Hippocampal formation (tissue), 2 donors: ENCODE data around the gene ZC3H18.

ENCODE experiments used
- DNase-seq, 2 donors: peaks; one replicate each; lab custom pipeline; 2025; lab: John Stamatoyannopoulos, UW

The ZC3H18 gene

DNA sequence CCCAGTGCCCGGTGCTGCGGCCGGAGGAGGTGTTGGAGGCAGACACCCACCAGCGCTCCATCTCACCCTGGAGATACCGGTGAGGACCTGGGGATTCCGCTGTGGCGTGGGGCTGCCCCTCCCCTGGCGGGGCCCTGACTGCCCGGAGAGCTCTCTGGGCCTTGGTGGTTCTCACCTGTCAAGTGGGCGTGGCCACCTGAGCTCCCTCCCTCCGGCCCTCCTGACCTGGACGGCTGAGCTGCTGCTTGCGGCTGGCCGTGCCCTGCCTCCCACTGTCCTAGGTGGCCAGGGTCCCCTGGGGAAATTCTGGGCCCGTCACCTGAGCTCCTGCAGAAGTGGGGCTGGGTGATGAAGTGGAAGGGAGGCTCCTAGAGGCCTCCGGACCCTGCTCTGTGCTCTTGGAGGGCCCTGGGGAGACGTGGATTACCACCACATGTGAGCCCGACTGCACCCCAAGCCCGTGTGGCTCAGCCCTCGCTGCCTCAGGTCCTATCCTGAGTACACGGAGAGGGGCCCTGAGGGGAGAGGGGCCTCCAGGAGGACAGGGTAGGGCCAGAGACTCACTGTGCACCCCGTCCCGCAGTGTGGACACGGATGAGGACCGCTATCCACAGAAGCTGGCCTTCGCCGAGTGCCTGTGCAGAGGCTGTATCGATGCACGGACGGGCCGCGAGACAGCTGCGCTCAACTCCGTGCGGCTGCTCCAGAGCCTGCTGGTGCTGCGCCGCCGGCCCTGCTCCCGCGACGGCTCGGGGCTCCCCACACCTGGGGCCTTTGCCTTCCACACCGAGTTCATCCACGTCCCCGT lies 69.2 kb downstream of the ZC3H18 start:
- DNase-seq, result no peak

DNA sequence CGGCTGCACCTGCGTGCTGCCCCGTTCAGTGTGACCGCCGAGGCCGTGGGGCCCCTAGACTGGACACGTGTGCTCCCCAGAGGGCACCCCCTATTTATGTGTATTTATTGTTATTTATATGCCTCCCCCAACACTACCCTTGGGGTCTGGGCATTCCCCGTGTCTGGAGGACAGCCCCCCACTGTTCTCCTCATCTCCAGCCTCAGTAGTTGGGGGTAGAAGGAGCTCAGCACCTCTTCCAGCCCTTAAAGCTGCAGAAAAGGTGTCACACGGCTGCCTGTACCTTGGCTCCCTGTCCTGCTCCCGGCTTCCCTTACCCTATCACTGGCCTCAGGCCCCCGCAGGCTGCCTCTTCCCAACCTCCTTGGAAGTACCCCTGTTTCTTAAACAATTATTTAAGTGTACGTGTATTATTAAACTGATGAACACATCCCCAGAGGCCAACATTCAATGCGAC lies 69.9 kb downstream of the ZC3H18 start:
- no peak for DNase-seq

DNA sequence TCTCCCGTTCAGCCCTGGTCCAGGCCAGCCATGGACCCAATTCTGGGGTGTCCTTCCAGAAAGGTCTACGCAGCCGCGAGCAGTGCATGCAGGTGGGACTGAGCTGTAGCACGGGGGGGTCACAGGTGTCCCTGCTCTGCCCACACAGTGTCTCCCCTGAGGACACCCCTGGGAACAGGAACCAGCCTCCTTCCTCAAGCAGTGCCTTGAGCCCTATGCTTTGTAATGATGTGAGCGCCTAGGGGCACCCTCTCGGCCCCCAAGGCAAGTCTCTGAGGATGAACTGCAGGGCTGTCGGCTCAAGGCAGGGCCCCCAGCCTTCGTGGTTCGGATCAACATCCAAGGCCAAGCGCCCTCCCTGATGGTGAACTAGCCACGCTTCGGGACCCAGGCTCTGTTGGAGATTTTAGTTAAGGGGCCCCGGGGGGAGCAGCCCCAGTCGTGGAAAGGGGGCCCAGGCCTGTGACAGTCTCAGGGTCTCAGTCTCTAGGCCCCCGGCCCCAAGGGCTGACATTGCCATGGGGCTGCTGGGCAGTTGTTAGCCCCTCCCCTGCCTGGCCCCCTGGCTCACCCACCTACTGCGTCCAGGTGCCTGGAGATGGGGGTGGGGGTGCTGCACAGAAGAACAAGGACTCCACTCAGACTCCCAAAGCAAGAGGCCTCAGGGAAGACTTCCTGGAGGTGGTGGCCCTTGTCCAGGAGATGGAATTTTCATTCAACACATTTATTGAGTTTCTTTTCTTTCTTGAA lies 70.5 kb downstream of the ZC3H18 start:
- DNase-seq, result no peak

DNA sequence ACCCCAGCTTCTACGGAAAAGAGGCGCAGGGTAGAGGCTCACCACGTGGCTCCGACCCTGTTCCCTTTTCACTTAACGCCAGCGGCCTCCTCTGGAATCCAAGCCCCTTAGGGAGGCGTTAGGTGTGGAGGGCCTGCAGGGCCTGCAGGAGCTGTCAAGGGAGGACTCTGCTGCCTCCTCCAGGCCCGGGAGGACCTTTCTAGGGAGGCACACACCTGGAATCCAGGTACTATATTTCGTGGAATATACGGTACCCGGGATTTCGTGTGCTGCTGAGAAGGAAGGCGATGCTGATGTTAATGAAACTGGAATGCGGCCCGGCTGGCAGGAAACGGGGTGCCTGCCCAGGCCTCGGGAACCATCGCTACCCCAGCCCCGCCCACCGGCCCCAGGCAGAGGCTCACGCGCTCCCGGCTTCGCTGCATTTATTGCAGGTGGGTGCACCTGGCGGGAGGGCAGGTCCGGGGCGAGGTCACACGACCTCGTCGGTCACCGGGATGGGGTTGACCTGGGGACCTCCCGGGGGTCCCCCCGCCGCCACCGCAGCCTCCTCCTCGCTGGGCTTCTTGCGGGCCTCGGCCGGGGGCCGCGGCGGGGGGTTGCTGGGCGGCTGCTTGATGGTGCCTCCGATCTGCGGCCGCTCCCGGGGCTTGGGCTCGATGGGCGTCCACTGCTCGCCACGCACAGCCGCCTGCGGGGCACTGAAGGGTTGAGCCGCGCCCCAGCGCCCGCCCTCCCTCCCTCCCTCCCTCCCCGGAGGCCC lies 72.9 kb downstream of the ZC3H18 start:
- DNase-seq, result no peak

DNA sequence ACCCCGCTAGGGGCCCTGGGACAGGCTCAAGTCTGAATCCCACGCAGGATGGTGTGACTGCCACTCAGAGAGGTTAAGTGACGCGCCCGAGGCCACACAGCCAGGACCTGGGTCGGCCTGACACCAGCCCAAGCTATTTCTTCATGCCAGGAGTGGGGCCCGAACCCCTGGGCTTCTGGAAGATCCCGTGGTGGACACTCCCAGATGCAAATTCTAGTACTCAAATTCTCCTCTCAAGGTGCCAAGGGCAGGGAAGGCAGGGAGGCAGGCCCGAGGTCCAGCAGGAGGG lies 73.4 kb downstream of the ZC3H18 start:
- no peak for DNase-seq

DNA sequence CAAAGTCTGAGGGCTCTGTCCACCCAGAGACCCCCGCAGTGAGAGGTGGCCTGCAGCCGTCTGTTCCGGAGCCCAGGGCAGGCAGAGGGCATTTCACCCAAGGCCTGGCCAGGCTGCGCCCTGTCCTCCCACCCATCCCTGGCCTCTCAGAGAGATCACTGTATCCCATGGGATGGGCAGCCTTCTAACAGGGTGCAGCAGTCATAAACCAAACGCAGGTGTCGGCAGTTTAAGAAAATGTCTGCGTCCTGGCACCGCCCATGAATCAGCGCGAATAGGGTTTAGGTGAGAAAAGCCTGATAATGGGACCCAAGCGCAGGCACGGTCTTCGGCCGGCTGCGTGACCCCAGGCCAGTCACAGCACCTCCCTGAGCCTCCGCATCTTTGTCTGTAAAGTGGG lies 75.3 kb downstream of the ZC3H18 start:
- DNase-seq, result no peak

DNA sequence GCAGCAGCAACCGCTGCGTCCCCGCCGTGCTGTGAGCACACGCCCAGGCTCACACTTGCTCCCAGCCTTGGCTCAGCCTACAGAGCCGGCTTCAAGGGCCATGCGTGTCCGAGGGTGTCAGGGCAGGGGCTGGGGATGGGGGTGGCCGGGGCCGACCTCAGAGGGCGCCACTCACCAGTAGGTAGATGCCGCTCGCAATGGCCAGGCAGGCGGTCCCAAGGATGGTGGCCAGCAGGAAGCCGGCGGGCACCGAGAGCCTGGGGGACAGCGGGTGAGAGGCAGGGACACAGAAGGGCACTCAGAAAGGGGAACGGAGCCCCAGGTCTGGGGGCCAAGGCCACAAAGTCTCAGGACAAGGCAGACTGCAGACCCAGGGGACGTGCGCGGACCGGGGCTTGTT lies 75.7 kb downstream of the ZC3H18 start:
- no peak for DNase-seq

DNA sequence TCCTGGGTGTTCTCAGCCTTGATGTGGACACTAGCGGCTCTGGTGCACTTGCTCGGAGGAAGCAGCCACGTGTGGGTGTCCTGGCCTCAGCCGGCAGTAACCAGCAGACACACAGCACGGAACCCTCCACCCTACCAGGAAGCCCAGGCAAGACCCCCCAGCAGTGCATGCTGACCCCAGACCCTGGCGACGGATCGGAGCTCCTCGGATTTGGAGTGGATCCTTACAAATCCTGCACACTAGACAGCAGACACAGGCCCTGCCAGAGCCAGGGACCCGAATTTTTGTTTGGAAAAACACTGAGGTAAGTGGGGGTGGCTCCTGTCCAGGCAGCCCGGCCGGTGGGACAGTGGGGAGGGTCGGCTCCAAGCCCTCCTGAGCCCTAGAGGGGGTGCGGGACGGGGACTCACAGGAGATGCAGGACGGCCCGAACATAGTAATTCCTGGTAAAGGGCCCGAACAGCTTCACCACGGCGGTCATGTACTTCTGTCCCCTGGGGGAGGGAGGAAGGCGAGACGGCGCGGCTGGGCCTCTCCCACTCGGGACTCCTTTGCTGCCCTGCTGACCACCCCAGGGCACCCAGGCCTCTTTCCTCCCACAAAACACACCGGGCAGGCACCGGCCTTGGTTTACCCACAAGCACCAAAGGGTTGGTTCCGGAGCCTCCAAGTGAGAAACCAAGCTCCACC lies 76.3 kb downstream of the ZC3H18 start:
- no peak for DNase-seq

DNA sequence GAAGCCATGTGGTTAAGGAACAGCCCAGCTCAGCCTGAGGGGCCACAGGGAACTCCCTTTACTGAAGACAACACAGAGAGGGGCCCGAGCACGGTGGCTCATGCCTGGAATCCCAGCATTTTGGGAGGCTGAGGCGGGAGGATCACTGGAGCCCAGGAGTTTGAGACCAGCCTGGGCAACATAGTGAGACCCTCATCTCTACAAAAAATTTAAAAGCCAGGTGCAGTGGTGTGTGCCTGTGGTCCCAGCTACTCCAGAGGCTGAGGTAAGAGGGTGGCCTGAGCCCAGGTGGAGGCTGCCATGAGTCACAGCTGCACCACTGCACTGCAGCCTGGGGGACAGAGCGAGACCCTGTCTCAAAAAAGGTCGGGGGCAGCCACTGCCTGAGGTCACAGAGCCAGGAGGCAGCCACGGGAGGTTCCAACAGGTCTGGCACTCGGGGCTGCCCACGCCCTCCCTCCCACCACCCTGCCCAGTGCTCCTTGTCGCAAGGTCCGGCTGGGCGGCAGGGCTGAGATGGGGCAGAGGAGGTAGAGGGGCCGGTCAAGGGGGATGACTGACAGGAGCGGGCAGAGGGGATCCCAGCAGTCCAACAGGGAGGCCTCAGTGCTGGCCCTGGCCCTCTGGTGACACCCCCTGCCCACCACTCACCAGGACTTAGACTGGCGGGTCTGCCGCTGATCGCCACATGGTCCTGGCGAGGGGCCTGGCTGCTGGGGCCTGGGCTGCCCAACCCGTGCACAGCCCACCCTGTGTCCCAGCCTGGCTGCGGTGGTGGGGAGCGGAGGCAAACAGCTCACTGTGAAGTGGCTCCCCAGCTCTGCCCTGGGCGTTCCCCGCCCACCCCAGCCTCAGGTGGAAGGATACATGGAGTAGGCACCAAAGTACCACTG lies 77.2 kb downstream of the ZC3H18 start:
- DNase-seq, result no peak

DNA sequence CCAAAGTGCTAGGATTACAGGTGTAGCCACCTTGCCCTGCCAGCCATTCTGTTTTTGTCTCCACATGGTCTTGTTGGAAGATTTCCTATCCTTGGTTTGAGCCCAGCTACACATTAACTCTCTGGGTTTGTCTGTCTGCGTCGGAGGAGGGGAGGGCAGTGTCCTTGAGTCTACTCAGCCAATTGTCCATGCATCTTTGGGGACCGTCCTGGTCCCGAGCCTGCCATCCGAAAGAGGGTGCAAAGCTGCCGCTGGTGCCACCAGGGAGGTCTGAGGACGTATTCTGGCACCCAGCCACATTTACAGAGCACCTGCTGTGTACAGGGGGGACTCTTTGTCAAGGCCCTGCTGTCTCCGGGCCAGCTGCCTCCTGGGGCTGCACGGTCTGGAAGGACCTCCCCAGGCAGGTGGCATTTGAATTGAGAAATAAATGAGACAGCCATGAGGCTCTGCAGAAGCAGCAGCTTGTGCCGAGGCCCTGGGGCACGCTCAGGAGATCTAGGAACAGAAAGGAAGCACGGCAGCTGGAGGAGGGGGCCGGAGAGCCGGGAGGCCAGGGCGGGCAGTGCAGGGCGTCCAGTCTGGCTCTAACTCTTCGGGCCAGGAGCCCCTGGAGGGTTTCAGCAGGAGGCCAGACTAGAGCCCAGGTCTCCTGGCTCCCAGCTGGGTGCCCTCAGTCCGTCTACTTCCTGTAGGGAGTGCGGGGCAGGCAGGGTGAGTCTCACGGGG lies 79.2 kb downstream of the ZC3H18 start:
- no peak for DNase-seq

DNA sequence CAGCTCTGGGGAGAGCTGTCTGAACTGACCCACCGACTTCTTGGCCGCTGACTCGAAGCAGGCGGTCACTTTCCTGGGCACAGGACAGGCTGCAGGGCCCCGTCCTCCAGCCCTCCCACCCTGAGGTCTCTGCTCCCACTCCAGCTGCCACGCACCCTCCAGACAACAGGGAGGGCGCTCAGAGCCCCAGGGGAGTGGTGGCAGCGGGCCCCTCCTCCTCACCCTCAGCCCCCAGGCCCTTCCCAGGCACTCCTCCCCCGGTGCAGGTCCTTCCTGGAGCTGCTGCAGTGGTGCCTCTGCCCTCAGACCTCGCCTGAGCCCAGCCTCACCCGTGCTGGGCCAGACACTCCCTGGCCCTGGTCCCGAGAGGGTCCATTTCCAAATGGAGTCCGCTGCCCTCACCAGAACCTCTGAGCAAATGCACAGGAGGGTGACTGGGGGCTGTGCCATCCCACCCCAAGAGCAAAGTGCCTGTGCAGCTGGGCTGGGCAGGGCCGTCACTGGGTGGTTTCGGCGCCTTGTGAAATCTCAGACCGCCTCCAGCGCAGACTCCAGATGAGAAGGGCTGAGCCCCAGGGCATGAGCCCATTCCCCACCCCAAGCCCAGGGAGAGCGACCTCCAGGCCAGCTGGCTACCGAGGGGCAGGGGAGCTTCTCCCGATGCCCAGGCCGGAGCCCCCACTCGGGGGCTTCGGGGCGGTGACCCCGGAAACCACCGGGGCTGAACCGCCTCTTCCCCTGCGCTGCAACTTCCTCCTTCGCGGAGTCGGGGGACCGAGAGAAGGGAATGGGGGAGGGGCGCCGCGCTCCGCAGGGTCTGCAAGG lies 79.9 kb downstream of the ZC3H18 start:
- DNase-seq, result no peak

DNA sequence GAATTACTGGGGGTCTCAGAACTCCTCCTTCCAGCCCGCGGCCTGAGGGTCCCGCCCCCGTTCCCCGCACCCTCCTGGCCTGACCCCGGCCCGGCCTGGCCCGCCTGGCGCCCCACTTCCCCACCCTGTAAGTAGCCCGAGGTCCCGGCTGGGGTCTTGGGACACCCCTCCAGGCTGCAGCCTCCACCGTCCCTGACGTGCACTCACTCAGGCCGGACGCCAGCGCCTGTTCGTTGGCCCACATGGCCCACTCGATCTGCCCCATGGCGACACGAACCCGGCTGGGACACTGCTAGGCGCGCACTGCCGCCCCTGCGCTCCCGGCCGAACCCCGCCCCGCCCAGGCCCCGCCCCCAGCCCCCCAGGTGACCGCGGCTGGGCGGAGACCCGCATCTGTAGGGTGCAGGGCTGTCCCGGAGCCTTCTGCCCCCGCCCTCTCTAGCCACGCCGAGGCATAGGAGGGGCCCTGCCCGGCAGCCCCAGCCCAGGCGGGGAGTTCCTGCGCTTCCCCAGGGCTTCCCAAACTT lies 80.6 kb downstream of the ZC3H18 start, which contains the start of gene CYBA:
TSS of gene CYBA (minus strand) at position 305 of the 527 bp plus-strand sequence. CDS start at position 265, 40 bp downstream.
- peak in 1 of 2 donors; percentile 36 for DNase-seq

DNA sequence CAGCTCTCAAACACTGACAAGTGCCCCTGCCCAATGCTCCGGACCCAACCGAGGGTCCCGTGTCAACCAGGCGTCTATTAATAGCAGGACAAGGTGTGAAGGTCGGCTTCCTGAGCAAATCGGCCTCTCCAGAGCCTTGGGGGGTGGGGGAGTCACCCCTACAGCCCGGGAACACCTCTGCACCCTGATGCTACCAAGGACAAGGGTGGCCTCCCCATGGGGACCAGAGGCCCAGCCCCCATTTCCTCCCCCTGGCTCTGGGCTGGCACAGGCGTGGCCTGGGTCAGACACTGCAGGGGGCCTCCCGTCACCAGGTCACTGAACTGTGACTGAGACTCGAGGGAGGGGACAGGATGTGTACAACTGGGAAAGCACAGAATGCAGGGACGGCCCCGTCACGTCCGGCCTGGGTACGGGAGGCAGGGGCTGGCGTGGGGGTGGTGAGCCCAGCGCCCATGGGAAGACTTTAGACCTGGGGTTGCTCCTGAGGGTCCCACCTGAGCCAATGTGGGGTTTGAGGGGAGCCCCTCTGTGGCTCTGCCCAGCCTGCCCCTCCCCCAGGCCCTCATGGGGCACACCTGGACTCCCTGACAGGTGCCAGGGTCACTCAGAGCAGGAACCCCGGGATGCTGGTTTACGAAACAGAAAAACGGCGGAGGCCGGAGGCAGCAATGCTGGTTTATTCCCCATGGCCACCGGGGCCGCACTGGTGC lies 81.2 kb downstream of the ZC3H18 start:
- DNase-seq, result no peak

DNA sequence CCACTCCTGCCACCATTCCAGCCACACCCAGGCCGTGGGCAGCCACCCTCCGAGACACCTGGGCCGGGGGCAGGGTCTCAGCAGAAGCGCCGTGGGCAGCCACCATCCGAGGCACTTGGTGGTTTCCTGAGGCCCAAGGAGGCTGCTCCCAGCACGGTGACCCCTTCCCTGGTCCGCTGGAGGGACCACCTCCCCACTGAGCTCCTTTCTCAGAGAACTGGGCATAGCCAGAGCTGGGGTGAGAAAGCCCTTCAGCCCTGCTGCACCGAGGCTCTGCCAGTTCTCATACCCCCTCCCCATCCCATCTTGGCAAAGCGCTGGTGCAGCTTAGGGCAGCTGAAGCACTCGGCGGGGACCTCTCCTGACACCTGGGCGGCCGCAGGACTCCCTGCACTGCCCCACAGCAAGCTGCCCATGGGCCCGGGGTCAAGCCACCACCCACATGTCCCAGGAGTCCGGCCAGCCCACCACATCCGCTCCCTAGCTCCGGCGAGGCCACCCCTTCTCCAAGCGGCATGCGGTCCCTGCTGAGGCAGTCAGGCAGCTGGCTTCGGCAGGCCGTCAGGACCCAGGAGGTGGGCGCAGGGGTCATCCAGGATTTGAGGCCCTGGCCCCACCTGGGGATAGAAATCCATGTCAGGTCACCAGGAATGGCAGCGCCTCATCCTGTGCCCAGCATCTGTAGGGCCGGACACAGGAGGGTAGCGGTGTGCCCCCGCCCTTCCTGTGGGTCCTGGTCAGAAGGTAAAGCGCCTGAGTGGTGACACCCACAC lies 82.0 kb downstream of the ZC3H18 start:
- no peak for DNase-seq

DNA sequence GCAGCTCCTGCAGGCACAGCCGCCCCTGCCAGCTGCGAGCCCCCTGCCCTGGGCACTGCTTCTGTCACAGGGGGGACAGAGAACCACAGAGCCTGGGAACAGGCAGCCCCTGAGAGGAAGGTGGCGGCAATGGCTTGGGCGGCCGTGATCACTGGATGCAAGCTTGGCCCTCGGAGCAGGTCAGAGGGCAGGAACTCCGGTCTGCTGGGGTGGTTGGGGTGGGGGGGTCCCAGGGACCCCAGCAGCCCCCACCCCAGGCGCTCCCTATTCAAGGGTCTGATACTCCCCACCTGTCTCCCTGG lies 82.5 kb downstream of the ZC3H18 start:
- no peak for DNase-seq

DNA sequence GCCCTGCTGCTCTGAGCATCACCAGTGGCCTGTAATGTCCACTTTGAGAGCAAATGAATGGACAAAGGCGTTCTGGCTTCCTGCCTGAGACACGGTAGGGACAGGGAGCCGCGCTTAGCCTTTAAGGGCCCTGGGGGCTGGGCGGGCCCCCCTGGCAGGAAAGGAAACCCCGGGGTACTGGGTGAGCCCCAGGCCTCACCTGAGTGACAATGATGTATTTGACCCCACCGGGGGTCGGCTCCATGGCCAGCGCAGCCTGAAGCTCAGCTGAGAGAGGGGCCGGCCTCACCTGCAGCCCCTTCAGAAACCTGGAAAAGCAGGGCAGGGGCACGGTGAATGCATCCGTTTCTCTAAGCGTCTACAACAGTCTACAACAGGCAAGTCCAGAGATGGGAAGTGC lies 82.9 kb downstream of the ZC3H18 start:
- DNase-seq, result no peak

DNA sequence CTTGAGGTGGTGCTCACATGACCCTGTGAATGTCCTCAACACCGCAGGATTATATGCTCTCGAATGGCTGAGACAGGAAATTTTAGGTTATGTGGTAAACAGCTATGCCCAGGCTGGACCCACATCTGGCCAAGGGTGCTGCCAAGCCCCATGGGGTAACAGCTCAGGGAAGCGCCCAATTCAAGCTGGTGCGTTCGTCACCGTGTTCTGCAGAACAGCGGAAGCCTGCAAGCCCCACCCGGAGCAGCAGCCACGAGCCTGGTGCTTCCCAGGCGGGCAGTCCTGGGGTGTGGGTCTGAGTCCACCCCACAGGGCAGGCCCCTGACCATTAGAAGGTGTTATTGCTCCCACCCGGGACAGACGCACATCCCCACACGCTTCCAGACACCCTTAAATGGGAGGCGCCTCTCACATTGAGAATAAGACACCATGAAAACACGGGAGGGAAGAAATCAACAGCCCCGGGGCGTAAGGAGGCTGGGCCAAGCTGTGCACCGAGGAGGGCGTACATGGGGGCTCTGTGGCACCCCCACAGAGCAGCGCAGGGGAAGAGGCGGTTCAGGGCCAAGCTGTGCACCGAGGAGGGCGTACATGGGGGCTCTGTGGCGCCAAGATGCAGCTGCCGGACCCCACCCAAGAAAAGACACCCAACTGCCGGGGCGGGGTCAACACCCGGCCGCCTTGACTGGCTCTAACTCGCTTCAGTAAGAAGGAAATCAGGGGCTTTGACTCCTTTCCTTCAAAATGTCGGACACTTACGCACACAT lies 83.6 kb downstream of the ZC3H18 start:
- no peak for DNase-seq
